Effector memory CD8-positive, alpha-beta T cell (primary cell): ENCODE results near the gene SDHB.

Experiments used
- ATAC-seq: fragments of 150-1000 bp; cut with Tn5 transposase; replicated peaks from 2 replicates; pipeline ENCODE4 v1.10.0; 2021; ENCODE audit warnings: mild to moderate bottlenecking, moderate library complexity
- DNase-seq, 3 experiments: peaks; one replicate each; pipeline ENCODE4 v3.0.0; 2021
- H3K27ac Mint-ChIP-seq, 2 donors: one replicate each; pipeline ENCODE4 v1.8.0; 2022; ENCODE audit warnings: mild to moderate bottlenecking in 2 of 2, mixed read lengths in 2 of 2, moderate library complexity in 2 of 2
- H3K27me3 Mint-ChIP-seq, 2 donors: one replicate each; pipeline ENCODE4 v1.8.0; 2022; ENCODE audit warnings: mixed read lengths in 2 of 2
- H3K36me3 Mint-ChIP-seq: one replicate; pipeline ENCODE4 v1.8.0; 2022; ENCODE audit warnings: mild to moderate bottlenecking, moderate library complexity, mixed read lengths; ENCODE audit not compliant: insufficient read depth
- H3K4me1 Mint-ChIP-seq, 2 donors: one replicate each; pipeline ENCODE4 v1.8.0; 2022; ENCODE audit warnings: low read depth in 2 of 2, mixed read lengths in 2 of 2
- H3K4me3 Mint-ChIP-seq, 2 donors: one replicate each; pipeline ENCODE4 v1.8.0; 2022; ENCODE audit warnings: mild to moderate bottlenecking in 2 of 2, mixed read lengths in 2 of 2, moderate library complexity in 2 of 2
- H3K9me3 Mint-ChIP-seq, 2 donors: one replicate each; pipeline ENCODE4 v1.8.0; 2022; ENCODE audit warnings: mixed read lengths in 2 of 2

The SDHB gene

DNA sequence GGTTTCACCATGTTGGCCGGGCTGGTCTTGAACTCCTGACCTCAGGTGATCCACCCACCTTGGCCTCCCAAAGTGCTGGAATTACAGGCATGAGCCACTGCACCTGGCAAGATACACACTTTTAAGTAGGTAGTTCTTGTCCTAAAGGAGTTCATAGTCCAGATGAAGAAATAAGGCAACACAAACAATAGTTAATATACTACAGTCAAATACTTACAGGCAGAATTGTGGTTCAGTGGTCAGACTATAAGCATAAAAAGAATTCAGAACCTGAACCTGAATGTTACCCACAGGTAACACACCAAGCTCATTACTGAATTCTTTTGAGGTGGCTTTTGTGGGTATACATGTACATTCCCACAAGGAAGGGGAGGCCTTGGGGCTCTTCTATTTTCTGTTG, 1.8 kb downstream of the SDHB start:
- Mint-ChIP-seq H3K9me3 (no peaks in the 10 kb centered on the region), H3K27ac (peak overlapping the region in 1 of 2 donors; percentile 98), H3K36me3 (peaks cover 39% of the 10 kb centered on the region), H3K4me3 (peak overlapping the region in 1 of 2 donors; percentile 98), H3K4me1 (peaks cover 16 to 21% of the 10 kb centered on the region in 2 donors), H3K27me3 (no peaks in the 10 kb centered on the region)
- DNase-seq (no peak), ATAC-seq (no peak)

DNA sequence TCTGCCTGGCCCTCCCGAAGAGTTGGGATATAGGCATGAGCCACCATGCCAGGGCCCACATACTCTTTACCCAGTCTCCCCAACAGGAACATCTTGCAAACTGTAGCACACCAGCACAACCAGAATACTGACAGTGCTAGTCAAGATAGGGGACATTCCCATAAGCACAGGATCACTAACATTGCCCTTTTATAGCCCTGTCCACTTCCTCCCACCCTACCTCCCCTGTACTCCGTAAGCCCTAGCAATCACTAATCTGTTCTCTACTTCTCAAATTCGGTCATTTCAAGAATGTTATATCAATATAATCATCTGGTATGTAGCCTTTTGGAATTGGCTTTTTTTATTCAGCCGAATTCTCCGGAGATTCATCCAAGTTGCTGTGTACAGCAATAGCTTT, 5.9 kb downstream of the SDHB start:
- H3K36me3 Mint-ChIP-seq: peaks cover 55% of the 10 kb centered on the region

DNA sequence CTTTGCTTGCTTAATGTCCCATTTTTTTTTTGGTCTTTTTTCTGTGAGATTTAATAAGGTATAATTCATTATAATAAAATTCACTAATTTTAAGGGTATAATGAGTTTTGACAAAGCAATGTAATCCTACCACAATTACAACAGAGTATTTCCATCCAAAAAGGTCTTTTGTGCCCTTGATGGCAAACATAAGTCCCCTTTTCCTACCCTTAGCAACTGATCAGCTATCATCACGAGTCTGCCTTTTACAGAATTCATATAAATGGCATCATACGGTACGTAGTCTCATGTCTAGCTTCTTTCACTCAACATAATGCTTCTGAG, 7.5 kb downstream of the SDHB start:
- Mint-ChIP-seq H3K36me3 (peaks cover 71% of the 10 kb centered on the region), H3K27me3 (no peaks in the 10 kb centered on the region), H3K4me3 (no peak overlapping the region), H3K4me1 (peaks cover 12 to 14% of the 10 kb centered on the region in 2 donors), H3K27ac (no peak overlapping the region), H3K9me3 (no peaks in the 10 kb centered on the region)
- ATAC-seq: no peak
- no peak for DNase-seq

More for the DNA sequence above, 5.9 kb downstream of the SDHB start:
- H3K4me1 Mint-ChIP-seq: peaks cover 12 to 16% of the 10 kb centered on the region in 2 donors
- H3K27me3 Mint-ChIP-seq: no peaks in the 10 kb centered on the region
- no peaks in the 10 kb centered on the region for H3K9me3 Mint-ChIP-seq
- no peak overlapping the region for H3K4me3 Mint-ChIP-seq
- H3K27ac Mint-ChIP-seq: peak overlapping the region in 1 of 2 donors; percentile 46
- DNase-seq (no peak), ATAC-seq (no peak)

- no peak for ATAC-seq
- Mint-ChIP-seq H3K27me3 (no peaks in the 10 kb centered on the region), H3K27ac (no peak overlapping the region), H3K4me3 (no peak overlapping the region), H3K36me3 (peaks cover 75% of the 10 kb centered on the region), H3K4me1 (peaks cover 8 to 9% of the 10 kb centered on the region in 2 donors), H3K9me3 (no peaks in the 10 kb centered on the region)
- DNase-seq: no peak
Observed at GRCh38 chr1:17045634-17046333, 8.0 kb downstream of the SDHB start.

- Mint-ChIP-seq H3K27ac (no peak overlapping the region), H3K4me1 (peaks cover 8% of the 10 kb centered on the region in 2 donors), H3K4me3 (peak overlapping the region in 1 of 2 donors; percentile 33), H3K9me3 (no peaks in the 10 kb centered on the region), H3K27me3 (no peaks in the 10 kb centered on the region), H3K36me3 (peaks cover 74% of the 10 kb centered on the region)
- DNase-seq (no peak), ATAC-seq (no peak)
Observed at GRCh38 chr1:17045150-17045549, 8.7 kb downstream of the SDHB start.

GRCh38 chr1:17043676-17044075, 10.2 kb downstream of the SDHB start:
- Mint-ChIP-seq H3K27me3 (no peaks in the 10 kb centered on the region), H3K4me1 (peaks cover 8% of the 10 kb centered on the region in 2 donors), H3K36me3 (peaks cover 73% of the 10 kb centered on the region), H3K4me3 (no peak overlapping the region), H3K27ac (no peak overlapping the region), H3K9me3 (no peaks in the 10 kb centered on the region)
- no peak for ATAC-seq
- no peak for DNase-seq

DNA sequence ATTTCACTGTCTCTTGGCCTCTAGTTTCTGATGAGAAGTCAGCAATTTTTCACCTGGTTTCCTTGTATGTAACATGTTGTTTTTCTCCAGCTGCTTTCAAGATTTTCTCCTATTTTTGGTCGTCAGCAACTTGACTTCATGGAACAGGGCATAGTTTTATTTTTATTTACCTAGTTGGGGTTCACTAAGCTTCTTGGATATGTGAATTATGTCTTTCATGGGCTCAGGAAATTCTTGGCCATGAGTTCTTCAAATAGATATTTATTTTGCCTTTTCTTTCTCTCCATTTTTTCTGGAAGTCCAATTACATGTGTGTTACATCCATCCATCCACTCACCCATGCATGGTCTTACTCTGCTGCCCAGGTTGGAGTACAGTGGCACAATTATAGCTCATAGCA, 13.7 kb downstream of the SDHB start:
- H3K36me3 Mint-ChIP-seq: peaks cover 75% of the 10 kb centered on the region
- H3K27me3 Mint-ChIP-seq: no peaks in the 10 kb centered on the region
- H3K9me3 Mint-ChIP-seq: no peaks in the 10 kb centered on the region
- no peak overlapping the region for H3K4me3 Mint-ChIP-seq
- peaks cover 2 to 5% of the 10 kb centered on the region in 2 donors for H3K4me1 Mint-ChIP-seq
- ATAC-seq: no peak
- no peak for DNase-seq
- no peak overlapping the region for H3K27ac Mint-ChIP-seq

DNA sequence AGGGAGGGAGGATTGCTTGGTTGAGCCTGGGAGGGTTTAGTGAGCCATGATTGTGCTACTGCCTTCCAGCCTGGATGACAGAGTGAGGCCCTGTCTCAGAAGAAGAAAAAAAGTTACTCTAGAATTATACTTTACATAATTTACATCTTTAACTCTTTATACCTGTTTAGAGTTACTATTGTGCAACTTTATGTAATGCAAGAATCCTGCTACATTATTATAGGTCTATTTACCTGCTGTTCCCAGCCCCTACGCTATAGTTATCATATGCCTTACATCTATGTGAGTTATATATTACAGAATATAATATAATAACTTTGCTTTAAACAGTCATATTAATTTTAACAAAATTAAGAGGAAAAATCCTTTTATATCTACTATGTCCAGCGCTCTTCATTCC, 14.3 kb downstream of the SDHB start:
- Mint-ChIP-seq H3K27me3 (no peaks in the 10 kb centered on the region), H3K4me1 (peaks cover 0 to 5% of the 10 kb centered on the region in 2 donors), H3K27ac (no peak overlapping the region), H3K9me3 (no peaks in the 10 kb centered on the region), H3K36me3 (peaks cover 70% of the 10 kb centered on the region), H3K4me3 (no peak overlapping the region)
- DNase-seq (no peak), ATAC-seq (no peak)

GRCh38 chr1:17033481-17033880, 20.4 kb downstream of the SDHB start:
- Mint-ChIP-seq H3K4me1 (peaks cover 0 to 4% of the 10 kb centered on the region in 2 donors), H3K9me3 (no peaks in the 10 kb centered on the region), H3K27me3 (no peaks in the 10 kb centered on the region), H3K27ac (no peak overlapping the region), H3K4me3 (no peak overlapping the region), H3K36me3 (peaks cover 58% of the 10 kb centered on the region)
- DNase-seq (no peak), ATAC-seq (no peak)

GRCh38 chr1:17032741-17033140, 21.1 kb downstream of the SDHB start:
- H3K27me3 Mint-ChIP-seq: no peaks in the 10 kb centered on the region
- ATAC-seq (no peak), DNase-seq (no peak)
- H3K4me3 Mint-ChIP-seq: no peak overlapping the region
- H3K4me1 Mint-ChIP-seq: no peaks in the 10 kb centered on the region
- peaks cover 58% of the 10 kb centered on the region for H3K36me3 Mint-ChIP-seq
- H3K9me3 Mint-ChIP-seq: no peaks in the 10 kb centered on the region
- no peak overlapping the region for H3K27ac Mint-ChIP-seq

DNA sequence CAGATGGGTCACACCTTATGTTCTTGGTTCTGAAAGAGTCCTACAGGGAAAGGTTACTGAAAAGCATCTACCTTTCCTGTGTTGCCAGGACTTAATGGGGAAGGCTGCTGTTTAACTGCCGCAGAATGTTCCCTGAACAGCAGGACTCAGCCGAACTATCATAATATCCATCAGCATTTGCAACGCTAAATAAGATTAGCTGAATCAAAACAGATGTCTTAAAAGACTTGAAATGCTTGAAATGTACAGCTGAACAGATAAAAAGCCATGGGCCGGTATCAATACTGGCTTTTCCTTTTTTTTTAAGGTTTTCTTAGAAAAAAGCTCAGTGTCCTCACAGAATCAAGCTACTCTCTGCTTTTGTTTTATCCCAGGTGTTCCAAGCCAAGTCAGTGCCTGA, 22.4 kb downstream of the SDHB start:
- H3K36me3 Mint-ChIP-seq: peaks cover 69% of the 10 kb centered on the region

DNA sequence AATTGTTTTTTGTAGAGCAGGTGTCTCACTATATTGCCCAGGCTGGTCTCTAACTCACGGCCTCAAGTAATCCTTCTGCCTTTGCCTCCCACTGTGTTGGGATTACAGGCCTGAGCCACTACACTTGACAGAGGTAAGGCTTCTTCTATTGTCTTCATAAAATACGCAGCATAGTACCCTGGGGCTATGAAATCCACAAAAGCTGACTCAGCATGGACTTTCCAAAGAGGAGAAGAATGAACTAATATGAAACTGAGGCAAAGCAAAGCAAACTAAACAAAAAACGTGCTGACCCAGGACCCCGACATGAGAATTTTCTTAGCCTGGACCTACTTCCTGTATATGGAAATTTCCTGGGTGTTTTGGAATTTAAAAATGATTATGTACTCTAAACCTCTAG, 23.6 kb downstream of the SDHB start:
- Mint-ChIP-seq H3K27ac (peak overlapping the region in 1 of 2 donors; percentile 25), H3K36me3 (peaks cover 77% of the 10 kb centered on the region), H3K4me1 (no peaks in the 10 kb centered on the region), H3K9me3 (no peaks in the 10 kb centered on the region), H3K27me3 (no peaks in the 10 kb centered on the region), H3K4me3 (no peak overlapping the region)
- ATAC-seq: no peak
- DNase-seq: no peak

More for the DNA sequence above, 22.4 kb downstream of the SDHB start:
- Mint-ChIP-seq H3K27ac (no peak overlapping the region), H3K4me3 (no peak overlapping the region), H3K27me3 (no peaks in the 10 kb centered on the region), H3K4me1 (no peaks in the 10 kb centered on the region), H3K9me3 (no peaks in the 10 kb centered on the region)
- DNase-seq: no peak
- ATAC-seq: no peak

DNA sequence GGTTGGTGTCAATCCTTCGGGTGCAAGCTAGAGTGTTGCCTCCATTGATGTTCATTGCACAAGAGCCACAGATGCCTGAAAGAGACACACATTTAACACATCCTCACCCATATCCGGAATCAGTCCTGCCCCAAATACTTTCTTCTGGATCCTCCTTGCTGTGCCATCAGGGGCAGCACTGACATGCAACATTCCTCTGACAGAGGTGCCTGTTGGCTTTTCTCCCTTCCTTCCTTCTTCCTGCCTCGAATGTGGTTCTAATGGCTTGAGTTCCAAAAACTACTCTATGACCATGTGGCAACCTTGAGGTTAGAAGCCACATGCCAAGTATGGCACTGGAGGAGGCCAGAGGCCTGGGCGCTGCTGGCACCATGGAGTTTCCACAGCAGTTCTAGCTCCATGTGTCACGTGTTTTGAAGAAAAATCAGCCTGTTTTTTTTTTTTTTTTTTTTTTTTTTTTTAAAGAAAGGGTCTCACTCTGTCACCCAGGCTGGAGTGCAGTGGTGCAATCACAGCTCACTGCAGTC, 25.1 kb downstream of the SDHB start:
- no peak for DNase-seq
- H3K4me1 Mint-ChIP-seq: no peaks in the 10 kb centered on the region
- H3K27ac Mint-ChIP-seq: no peak overlapping the region
- no peaks in the 10 kb centered on the region for H3K9me3 Mint-ChIP-seq
- H3K36me3 Mint-ChIP-seq: peaks cover 83% of the 10 kb centered on the region
- ATAC-seq: no peak
- no peaks in the 10 kb centered on the region for H3K27me3 Mint-ChIP-seq
- H3K4me3 Mint-ChIP-seq: no peak overlapping the region

DNA sequence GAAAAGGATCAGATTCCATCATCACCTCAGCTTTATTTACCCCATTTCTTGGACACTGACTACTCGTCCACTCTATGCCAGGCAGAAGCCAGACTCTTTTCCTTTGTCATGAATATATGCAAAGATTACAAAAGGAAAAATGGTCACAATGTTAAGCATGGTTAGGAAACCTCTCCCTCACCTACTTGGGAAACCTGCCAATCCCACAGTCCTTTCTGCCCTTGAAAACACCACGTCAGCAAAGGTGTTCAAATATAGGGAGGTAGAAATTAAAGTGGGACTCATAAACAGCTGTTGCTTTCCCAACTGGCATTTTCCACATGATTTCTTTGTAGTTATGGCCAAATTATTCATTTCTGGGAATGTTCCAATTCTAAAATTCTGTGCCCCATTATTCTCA, 25.9 kb downstream of the SDHB start:
- ATAC-seq: no peak
- DNase-seq: no peak
- no peak overlapping the region for H3K4me3 Mint-ChIP-seq
- no peaks in the 10 kb centered on the region for H3K27me3 Mint-ChIP-seq
- peaks cover 80% of the 10 kb centered on the region for H3K36me3 Mint-ChIP-seq
- no peak overlapping the region for H3K27ac Mint-ChIP-seq
- no peaks in the 10 kb centered on the region for H3K4me1 Mint-ChIP-seq
- H3K9me3 Mint-ChIP-seq: no peaks in the 10 kb centered on the region
